ENCODE measurements around the gene CKAP4. TPM values are rescaled to one million over a fixed set of nuclear protein-coding genes. Genes with fewer than 3 reads are reported as not detected.

CKAP4 gene
- total and polyA plus RNA-seq, 2 of the 13 experiments (the other 11 are each of a cell fraction or from before 2014, with no cell fraction given) = 39.2 to 70.2 TPM

DNA sequence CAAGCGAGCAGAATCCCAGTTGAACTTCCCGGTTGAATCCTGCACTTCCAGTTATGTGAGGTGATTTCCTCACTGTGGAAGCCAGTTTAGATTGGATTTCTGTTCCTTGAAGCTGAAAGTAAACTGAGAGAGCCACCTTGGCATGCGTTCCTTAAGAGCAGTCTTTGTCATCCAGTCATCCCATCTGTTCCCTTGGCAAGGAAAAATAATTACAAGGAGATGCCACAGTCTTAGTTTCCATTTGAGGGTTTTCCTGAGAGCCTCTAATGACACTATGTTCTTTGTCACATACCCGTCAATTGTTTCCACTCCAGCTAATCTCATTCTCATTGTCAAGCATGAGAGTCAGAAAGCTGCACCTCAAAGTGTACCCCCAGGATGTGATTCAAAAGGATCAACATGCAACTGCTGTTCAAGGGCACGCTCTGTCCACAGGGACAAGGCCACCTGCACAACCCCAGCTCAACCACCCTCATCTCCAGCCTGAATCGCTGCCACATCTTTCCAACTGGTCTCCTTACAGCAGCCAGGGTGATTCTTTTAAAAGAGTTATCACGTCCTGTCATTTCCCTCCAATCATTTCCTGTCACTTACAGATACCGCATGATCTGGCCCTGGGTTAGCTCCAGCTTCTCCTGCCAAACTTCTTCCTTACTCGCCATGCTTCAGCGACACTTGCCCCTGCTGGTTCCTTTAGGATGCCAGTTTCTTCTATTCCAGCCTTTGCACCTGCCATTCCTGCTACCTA lies 36.7 kb upstream of the CKAP4 start (continued):
- TF ChIP-seq ZNF407 (CRISPR knock-in tag; IDR thresholded peaks at IDR 0.05; ENCODE audit: not compliant biosample characterization) = no peak
- TF ChIP-seq ZSCAN21 (CRISPR knock-in tag; IDR thresholded peaks at IDR 0.05; ENCODE audit: borderline replicate concordance) = no peak
- TF ChIP-seq ZNF10 (CRISPR knock-in tag; IDR thresholded peaks at IDR 0.05; ENCODE audit: borderline replicate concordance, low read depth) = no peak
- peak; percentile 72; the same call in 1 of the 2 replicates for TF ChIP-seq ZNF350 (CRISPR knock-in tag; IDR thresholded peaks at IDR 0.05; ENCODE audit: borderline replicate concordance, low read depth)
- peak; percentile 94 for TF ChIP-seq ZNF878 (CRISPR knock-in tag; IDR thresholded peaks at IDR 0.05)
- TF ChIP-seq IKZF1 (IDR thresholded peaks at IDR 0.05) = no peak
- TF ChIP-seq PRDM4 (CRISPR knock-in tag; IDR thresholded peaks at IDR 0.05; ENCODE audit: borderline replicate concordance) = no peak
- TF ChIP-seq RELA (CRISPR knock-in tag; IDR thresholded peaks at IDR 0.05) = no peak
- TF ChIP-seq ZNF276 (CRISPR knock-in tag; IDR thresholded peaks at IDR 0.05; ENCODE audit: low read depth) = no peak
- TF ChIP-seq TCF7L2 (IDR thresholded peaks at IDR 0.05; ENCODE audit: low read depth, low read length) = no peak
- TF ChIP-seq REST (IDR thresholded peaks at IDR 0.05; ENCODE audit: borderline replicate concordance in 1 of 2, low read depth in 1 of 2, low read length in 2 of 2) = 0 out of 4 replicates have a peak, but pooled peaks of 1 of the 2 experiments have one; percentile 54

All from HepG2 (cell line).